ENCODE data around the gene FCN2.

GRCh38 chr9:134847752-134848432, 32.7 kb upstream of the FCN2 start:
- TF ChIP-seq ZKSCAN8 (CRISPR knock-in tag; IDR thresholded peaks at IDR 0.05; ENCODE audit: borderline replicate concordance) (no peak), CTCF (CRISPR knock-in tag; IDR thresholded peaks at IDR 0.05) (no peak), SMARCE1 (IDR thresholded peaks at IDR 0.05; ENCODE audit: borderline replicate concordance) (no peak), PHF21A (CRISPR knock-in tag; IDR thresholded peaks at IDR 0.05) (no peak), ZNF879 (CRISPR knock-in tag; IDR thresholded peaks at IDR 0.05) (no peak), POLR2A (IDR thresholded peaks at IDR 0.05; ENCODE audit: insufficient read depth in 1 of 2, low read depth in 2 of 2, low read length in 2 of 2) (no peak), NFKBIZ (CRISPR knock-in tag; IDR thresholded peaks at IDR 0.05) (no peak), POLR2AphosphoS5 (IDR thresholded peaks at IDR 0.05; ENCODE audit: low read depth, low read length) (no peak), CBX2 (IDR thresholded peaks at IDR 0.05; ENCODE audit: low read depth, low read length) (no peak), CBX2 (CRISPR knock-in tag; IDR thresholded peaks at IDR 0.05; ENCODE audit: low read depth) (no peak), JUNB (CRISPR knock-in tag; IDR thresholded peaks at IDR 0.05; ENCODE audit: borderline replicate concordance) (no peak), WIZ (CRISPR knock-in tag; IDR thresholded peaks at IDR 0.05) (no peak)

Measured in HepG2 (cell line).